ENCODE results near the gene LRRC17.

- TF ChIP-seq EZH2 (IDR thresholded peaks at IDR 0.05; ENCODE audit: insufficient read depth, poor library complexity, severe bottlenecking), result no peak
- no peak for TF ChIP-seq EZH2phosphoT487 (IDR thresholded peaks at IDR 0.05; ENCODE audit: insufficient read depth, low read depth)
These were observed 40.3 kb upstream of the LRRC17 start for GRCh38 chr7:102872460-102872859.

Measured in GM23248 (cell line).